KG1 (cell line): ENCODE results near the gene CLIC6.
A peak's percentile ranks its signal among the peaks of the same experiment; 100 is the strongest.
"Not testable (repeated sequence)": the region's sequence is repeated elsewhere in the genome, so short reads cannot be mapped to it uniquely, and the experiment has no call there.

ENCODE experiments used
- DNase-seq: peaks from one replicate; lab custom pipeline; 2025; lab: John Stamatoyannopoulos, UW

The CLIC6 gene

GRCh38 chr21:34693192-34693810, 24.5 kb downstream of the CLIC6 start:
- no peak for DNase-seq

GRCh38 chr21:34695434-34695833, 26.6 kb downstream of the CLIC6 start:
- DNase-seq = no peak

GRCh38 chr21:34696121-34696520, 27.3 kb downstream of the CLIC6 start:
- no peak for DNase-seq

GRCh38 chr21:34697826-34698225, 29.0 kb downstream of the CLIC6 start:
- no peak for DNase-seq

GRCh38 chr21:34698270-34699015, 29.6 kb downstream of the CLIC6 start:
- no peak for DNase-seq

GRCh38 chr21:34700605-34701004, 31.8 kb downstream of the CLIC6 start:
- DNase-seq = no peak

- DNase-seq = no peak
Observed at GRCh38 chr21:34701726-34702125, 32.9 kb downstream of the CLIC6 start.

- DNase-seq = no peak
Observed at GRCh38 chr21:34702341-34703170, 33.8 kb downstream of the CLIC6 start.

- no peak for DNase-seq
Observed at GRCh38 chr21:34703571-34703970, 34.8 kb downstream of the CLIC6 start.

- no peak for DNase-seq
Observed at GRCh38 chr21:34704119-34704518, 35.3 kb downstream of the CLIC6 start.

GRCh38 chr21:34705011-34705410, 36.2 kb downstream of the CLIC6 start:
- DNase-seq = no peak

GRCh38 chr21:34706337-34706736, 37.5 kb downstream of the CLIC6 start:
- DNase-seq = no peak

GRCh38 chr21:34707876-34708325, 39.1 kb downstream of the CLIC6 start:
- peak; percentile 36 for DNase-seq

GRCh38 chr21:34713621-34714020, 44.8 kb downstream of the CLIC6 start:
- DNase-seq = no peak

- no peak for DNase-seq
Observed at GRCh38 chr21:34715518-34715917, 46.7 kb downstream of the CLIC6 start.

GRCh38 chr21:34715985-34716596, 47.3 kb downstream of the CLIC6 start:
- DNase-seq = no peak

GRCh38 chr21:34718529-34718928, 49.7 kb downstream of the CLIC6 start:
- not testable (repeated sequence) for DNase-seq

GRCh38 chr21:34722684-34723300, 54.0 kb downstream of the CLIC6 start:
- DNase-seq = no peak

- DNase-seq = no peak
Observed at GRCh38 chr21:34724131-34724856, 55.5 kb downstream of the CLIC6 start.

GRCh38 chr21:34724857-34725195, 56.0 kb downstream of the CLIC6 start:
- DNase-seq = no peak

GRCh38 chr21:34726627-34727337, 58.0 kb downstream of the CLIC6 start:
- DNase-seq = no peak
